Measurements from ENCODE around the gene ACAD9. TPM values are rescaled to one million over a fixed set of nuclear protein-coding genes. Genes with fewer than 3 reads are reported as not detected.
A peak's percentile ranks its signal among the peaks of the same experiment; 100 is the strongest.

The ACAD9 gene
- total RNA-seq, 4 donors from 2014 or later, result 25.6 to 41.6 (median 30.3) TPM

- H3K27me3 ChIP-seq, result no peaks in the 10 kb centered on the region
- 58% methylated on average over 7 of the region's 7 CpGs for WGBS
- intact Hi-C loops (cut with DNase I), result no loop called here
- DNase-seq (ENCODE audit: extremely low spot score), result peak; percentile 29
- no peaks in the 10 kb centered on the region for H3K36me3 ChIP-seq
- no peak overlapping the region for H3K27ac ChIP-seq (replicated peaks in 1 of 4)
- TF ChIP-seq POLR2AphosphoS5 (IDR thresholded peaks at IDR 0.05) (no peak), POLR2A (IDR thresholded peaks at IDR 0.05; ENCODE audit: low read depth) (no peak), EP300 (IDR thresholded peaks at IDR 0.05) (no peak), CTCF (IDR thresholded peaks at IDR 0.05) (no peak)
- H3K4me3 ChIP-seq, result no peak overlapping the region
- no peaks in the 10 kb centered on the region for H3K9me3 ChIP-seq
- peaks cover 0 to 10% (median 4%) of the 10 kb centered on the region in 4 donors for H3K4me1 ChIP-seq
Observed at GRCh38 chr3:128946411-128946810, 67.0 kb downstream of the ACAD9 start.

- H3K4me3 ChIP-seq, result no peak overlapping the region
- no peaks in the 10 kb centered on the region for H3K36me3 ChIP-seq
- H3K27ac ChIP-seq (replicated peaks in 1 of 4), result no peak overlapping the region
- no peaks in the 10 kb centered on the region for H3K9me3 ChIP-seq
- intact Hi-C loops (cut with DNase I), result no loop called here
- DNase-seq (ENCODE audit: extremely low spot score), result peak; percentile 55
- H3K4me1 ChIP-seq, result peaks cover 0 to 10% (median 4%) of the 10 kb centered on the region in 4 donors
- TF ChIP-seq CTCF (IDR thresholded peaks at IDR 0.05) (no peak), POLR2AphosphoS5 (IDR thresholded peaks at IDR 0.05) (no peak), POLR2A (IDR thresholded peaks at IDR 0.05; ENCODE audit: low read depth) (no peak), EP300 (IDR thresholded peaks at IDR 0.05) (no peak)
- H3K27me3 ChIP-seq, result no peaks in the 10 kb centered on the region
- WGBS, result 92% methylated on average over 3 of the region's 3 CpGs
Observed at GRCh38 chr3:128949158-128949557, 69.7 kb downstream of the ACAD9 start.

GRCh38 chr3:128950223-128950938, 71.0 kb downstream of the ACAD9 start:
- Histone ChIP-seq H3K9me3 (no peaks in the 10 kb centered on the region), H3K27ac (replicated peaks in 1 of 4) (no peak overlapping the region), H3K4me1 (peaks cover 0 to 10% (median 4%) of the 10 kb centered on the region in 4 donors), H3K4me3 (no peak overlapping the region), H3K36me3 (no peaks in the 10 kb centered on the region), H3K27me3 (no peaks in the 10 kb centered on the region)
- WGBS, result 74% methylated on average over 15 of the region's 15 CpGs
- no peak for DNase-seq (ENCODE audit: extremely low spot score)
- intact Hi-C loops (cut with DNase I), result no loop called here
- TF ChIP-seq CTCF (IDR thresholded peaks at IDR 0.05), result no peak
- no peak for TF ChIP-seq POLR2A (IDR thresholded peaks at IDR 0.05; ENCODE audit: low read depth)
- TF ChIP-seq EP300 (IDR thresholded peaks at IDR 0.05), result no peak
- TF ChIP-seq POLR2AphosphoS5 (IDR thresholded peaks at IDR 0.05), result no peak

- intact Hi-C loops (cut with DNase I), result no loop called here
- Histone ChIP-seq H3K27me3 (no peaks in the 10 kb centered on the region), H3K36me3 (no peaks in the 10 kb centered on the region), H3K4me1 (no peaks in the 10 kb centered on the region), H3K27ac (replicated peaks in 1 of 4) (no peak overlapping the region), H3K9me3 (no peaks in the 10 kb centered on the region), H3K4me3 (no peak overlapping the region)
- WGBS, result 89% methylated on average over 2 of the region's 2 CpGs
- DNase-seq (ENCODE audit: extremely low spot score), result no peak
- no peak for TF ChIP-seq POLR2A (IDR thresholded peaks at IDR 0.05; ENCODE audit: low read depth)
- no peak for TF ChIP-seq EP300 (IDR thresholded peaks at IDR 0.05)
- no peak for TF ChIP-seq POLR2AphosphoS5 (IDR thresholded peaks at IDR 0.05)
- TF ChIP-seq CTCF (IDR thresholded peaks at IDR 0.05), result no peak
Observed at GRCh38 chr3:128956440-128956839, 77.0 kb downstream of the ACAD9 start.

Small RNA genes within 50 kb of the gene (small RNA-seq; reads per million reads assigned to genes)
- 0 reads per million in 3 donors for gene AC112484.4

Other genes with a start within 250 kb of the ACAD9 start
- 100 to 1,000 TPM; 131 to 198 (median 177) TPM for gene RPN1, start 228.8 kb upstream of the ACAD9 start, total RNA-seq
- gene RAB7A, start 153.4 kb upstream of the ACAD9 start, total RNA-seq, result 100 to 1,000 TPM in 1 of 4 donors, 10 to 100 TPM in 3; 81.0 to 116 (median 87.0) TPM
- 1 to 10 TPM in 1 of 4 donors, under 1 TPM in 3; 0.19 to 1.2 (median 0.47) TPM for gene CFAP92, start 114.5 kb downstream of the ACAD9 start, total RNA-seq
- gene EFCC1, start 121.7 kb downstream of the ACAD9 start, total RNA-seq, result 10 to 100 TPM in 1 of 4 donors, 1 to 10 TPM in 3; 5.8 to 15.8 (median 7.9) TPM
- gene GP9, start 181.2 kb downstream of the ACAD9 start, total RNA-seq, result under 1 TPM in 1 of 4 donors, not detected in 3; 0.50 TPM
- 10 to 100 TPM in 3 of 4 donors, 1 to 10 TPM in 1; 7.5 to 18.4 (median 17.6) TPM for gene RAB43, start 242.2 kb downstream of the ACAD9 start, total RNA-seq